ENCODE measurements around the gene SPDYE2B.
"Not testable (repeated sequence)": the region's sequence is repeated elsewhere in the genome, so short reads cannot be mapped to it uniquely, and the experiment has no call there.

- not testable (repeated sequence) for TF ChIP-seq POLR2AphosphoS5 (IDR thresholded peaks at IDR 0.05; ENCODE audit: low read depth, low read length); POLR2A (IDR thresholded peaks at IDR 0.05; ENCODE audit: low read depth, low read length); TAF1 (IDR thresholded peaks at IDR 0.05; ENCODE audit: borderline replicate concordance, low read depth, low read length)
These were observed 11.3 kb upstream of the SPDYE2B start for GRCh38 chr7:102638848-102639247.
